D721Med (cell line): ENCODE data around the gene YJU2.
"Not testable (repeated sequence)": the region's sequence is repeated elsewhere in the genome, so short reads cannot be mapped to it uniquely, and the experiment has no call there.

ENCODE experiments used
- DNase-seq: peaks from one replicate; pipeline ENCODE4 v3.0.0; 2011; ENCODE audit warnings: low spot score; ENCODE audit not compliant: insufficient read length
- FAIRE-seq: peaks from 2 replicates; lab custom pipeline; 2011; peaks lifted over from hg19 to GRCh38; lab: Jason Lieb, UNC
- TF ChIP-seq, protein P1 (sequence below): IDR thresholded peaks from 2 replicates; pipeline ENCODE4 v1.5.1; 2012; ENCODE audit warnings: mild to moderate bottlenecking, control low read depth; ENCODE audit not compliant: insufficient read depth; ENCODE audit errors: missing control alignments

YJU2 gene

DNA sequence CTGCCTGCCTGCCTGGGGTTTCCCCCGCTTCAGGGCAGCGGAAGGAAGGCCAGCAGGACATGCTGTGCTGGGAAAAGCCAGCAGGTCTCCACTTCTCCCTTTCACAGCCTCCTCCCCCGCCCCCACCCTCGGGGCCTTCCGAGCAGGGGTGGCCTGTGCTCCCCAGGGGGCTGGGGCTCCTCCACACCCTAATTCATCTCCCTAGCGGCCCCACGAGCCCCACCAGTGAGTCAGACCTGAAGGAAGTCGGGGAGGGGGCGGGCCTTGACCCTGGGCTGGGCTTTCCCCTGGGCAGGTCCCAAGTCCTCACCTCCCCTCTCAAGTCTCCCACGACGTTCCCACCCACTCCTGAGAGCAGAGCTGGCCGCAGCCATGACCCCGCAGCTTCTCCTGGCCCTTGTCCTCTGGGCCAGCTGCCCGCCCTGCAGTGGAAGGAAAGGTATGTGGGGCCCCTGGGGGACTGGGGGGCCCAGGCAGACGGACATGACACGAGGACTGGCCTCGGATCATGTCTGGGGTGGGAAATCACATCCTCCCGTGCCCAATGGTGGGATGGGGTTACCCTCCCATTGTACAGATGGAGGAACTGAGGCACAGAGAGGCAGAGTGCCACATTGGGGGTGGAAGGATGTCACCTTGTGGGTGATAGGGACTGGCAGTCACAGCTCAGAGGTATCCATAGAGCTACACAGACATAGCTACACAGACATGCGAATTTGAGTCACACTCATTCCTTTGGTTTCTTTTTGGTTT is 17.5 kb upstream of the YJU2 start, which contains the start of gene EBI3:
EBI3 (plus strand) TSS at position 345 of the 753 bp plus-strand sequence; CDS start at position 373, 28 bp downstream.
- FAIRE-seq = no peak
- no peak for DNase-seq

GRCh38 chr19:4230237-4230636 is 16.6 kb upstream of the YJU2 start:
- FAIRE-seq = not testable (repeated sequence)

More for the DNA sequence above, 17.5 kb upstream of the YJU2 start, which contains the start of gene EBI3:
- TF ChIP-seq, protein P1, sequence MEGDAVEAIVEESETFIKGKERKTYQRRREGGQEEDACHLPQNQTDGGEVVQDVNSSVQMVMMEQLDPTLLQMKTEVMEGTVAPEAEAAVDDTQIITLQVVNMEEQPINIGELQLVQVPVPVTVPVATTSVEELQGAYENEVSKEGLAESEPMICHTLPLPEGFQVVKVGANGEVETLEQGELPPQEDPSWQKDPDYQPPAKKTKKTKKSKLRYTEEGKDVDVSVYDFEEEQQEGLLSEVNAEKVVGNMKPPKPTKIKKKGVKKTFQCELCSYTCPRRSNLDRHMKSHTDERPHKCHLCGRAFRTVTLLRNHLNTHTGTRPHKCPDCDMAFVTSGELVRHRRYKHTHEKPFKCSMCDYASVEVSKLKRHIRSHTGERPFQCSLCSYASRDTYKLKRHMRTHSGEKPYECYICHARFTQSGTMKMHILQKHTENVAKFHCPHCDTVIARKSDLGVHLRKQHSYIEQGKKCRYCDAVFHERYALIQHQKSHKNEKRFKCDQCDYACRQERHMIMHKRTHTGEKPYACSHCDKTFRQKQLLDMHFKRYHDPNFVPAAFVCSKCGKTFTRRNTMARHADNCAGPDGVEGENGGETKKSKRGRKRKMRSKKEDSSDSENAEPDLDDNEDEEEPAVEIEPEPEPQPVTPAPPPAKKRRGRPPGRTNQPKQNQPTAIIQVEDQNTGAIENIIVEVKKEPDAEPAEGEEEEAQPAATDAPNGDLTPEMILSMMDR = no peak

GRCh38 chr19:4231521-4231920 is 15.4 kb upstream of the YJU2 start:
- not testable (repeated sequence) for DNase-seq, FAIRE-seq

More at GRCh38 chr19:4230237-4230636, 16.6 kb upstream of the YJU2 start:
- not testable (repeated sequence) for DNase-seq

GRCh38 chr19:4232139-4232538 is 14.7 kb upstream of the YJU2 start:
- DNase-seq, FAIRE-seq: not testable (repeated sequence)

GRCh38 chr19:4232614-4233281 is 14.1 kb upstream of the YJU2 start:
- TF ChIP-seq, protein P1 = no peak
- FAIRE-seq = no peak
- DNase-seq = no peak

- DNase-seq (no peak), FAIRE-seq (no peak)
- TF ChIP-seq, protein P1 = peak; percentile 56
These were observed 13.5 kb upstream of the YJU2 start for GRCh38 chr19:4233282-4233853.

DNA sequence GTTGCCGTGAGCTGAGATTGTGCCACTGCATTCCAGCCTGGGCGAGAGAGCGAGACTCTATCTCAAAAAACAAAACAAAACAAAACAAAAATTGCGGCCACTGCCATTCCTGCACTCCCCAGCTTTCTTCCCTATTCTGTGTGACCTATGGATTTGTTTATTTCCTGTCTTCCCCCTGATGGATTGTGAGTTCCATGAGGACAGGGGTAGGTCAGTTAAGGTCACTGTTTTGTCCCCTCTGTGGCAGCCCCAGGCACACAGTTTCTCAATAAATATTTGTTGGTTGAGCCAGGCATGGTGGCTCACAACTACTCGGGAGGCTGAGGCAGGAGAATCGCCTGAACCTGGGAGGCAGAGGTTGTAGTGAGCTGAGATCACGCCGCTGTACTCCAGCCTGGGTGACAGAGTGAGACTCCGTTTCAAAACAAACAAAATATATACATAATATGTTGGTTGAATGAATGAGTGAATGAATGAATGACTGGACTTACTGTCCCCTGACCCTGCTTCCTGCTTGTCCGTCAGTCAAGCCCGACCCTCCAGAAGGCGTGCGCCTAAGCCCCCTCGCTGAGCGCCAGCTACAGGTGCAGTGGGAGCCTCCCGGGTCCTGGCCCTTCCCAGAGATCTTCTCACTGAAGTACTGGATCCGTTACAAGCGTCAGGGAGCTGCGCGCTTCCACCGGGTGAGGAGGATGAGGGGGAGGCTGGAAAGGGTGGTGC is 12.6 kb upstream of the YJU2 start:
- TF ChIP-seq, protein P1 = no peak
- FAIRE-seq (no peak), DNase-seq (no peak)

GRCh38 chr19:4234862-4235201 is 12.0 kb upstream of the YJU2 start:
- TF ChIP-seq, protein P1 = no peak
- FAIRE-seq = no peak
- DNase-seq = no peak

DNA sequence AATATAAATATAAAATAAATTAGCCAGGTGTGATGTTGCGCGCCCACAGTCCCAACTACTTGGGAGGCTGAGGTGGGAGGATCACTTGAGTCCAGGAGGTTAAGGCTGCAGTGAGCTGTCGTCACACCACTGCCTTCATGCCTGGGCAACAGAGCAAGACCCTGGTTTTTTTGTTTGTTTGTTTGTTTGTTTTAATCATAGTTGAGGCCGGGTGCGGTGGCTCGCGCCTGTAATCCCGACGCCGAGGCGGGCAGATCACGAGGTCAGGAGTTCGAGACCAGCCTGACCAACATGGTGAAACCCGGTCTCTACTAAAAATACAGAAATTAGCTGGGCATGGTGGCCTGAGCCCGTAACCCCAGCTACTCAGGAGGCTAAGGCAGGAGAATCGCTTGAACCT is 9.4 kb upstream of the YJU2 start:
- not testable (repeated sequence) for DNase-seq, FAIRE-seq
